SU-DHL-6 (cell line): ENCODE measurements around the gene MOB1A.

Source experiments
- H2AFZ ChIP-seq: fragments of 200-600 bp; sonication (generic); 2 replicates; pipeline ENCODE4 v1.6.1; 2014; ENCODE audit warnings: low read depth, mild to moderate bottlenecking, moderate library complexity, mixed read lengths, antibody characterized with exemption, low read length; ENCODE audit not compliant: severe bottlenecking
- H3F3A ChIP-seq: fragments of 200-600 bp; shearing (Covaris generic); 2 replicates; pipeline ENCODE4 v1.6.0; 2016; ENCODE audit warnings: antibody characterized with exemption, mild to moderate bottlenecking; ENCODE audit not compliant: insufficient read depth
- H3K27ac ChIP-seq: fragments of 200-600 bp; sonication (generic); 2 replicates; pipeline ENCODE4 v1.5.1; 2016; ENCODE audit warnings: low read depth, mild to moderate bottlenecking, low read length, moderate library complexity, mixed read lengths
- H3K27me3 ChIP-seq: fragments of 200-600 bp; sonication (generic), shearing (Covaris generic); 2 replicates; pipeline ENCODE4 v1.6.0; 2014; ENCODE audit warnings: mild to moderate bottlenecking, low read length
- H3K36me3 ChIP-seq: fragments of 200-600 bp; sonication (generic); 2 replicates; pipeline ENCODE4 v1.6.1; 2014; ENCODE audit warnings: mild to moderate bottlenecking, low read length, mixed read lengths
- H3K4me2 ChIP-seq: fragments of 300-600, 200-600 bp; shearing (Covaris generic), sonication (generic); 2 replicates; pipeline ENCODE4 v1.6.0; 2014; ENCODE audit warnings: low read length, low read depth, mild to moderate bottlenecking; ENCODE audit not compliant: poor library complexity, severe bottlenecking
- H3K4me3 ChIP-seq: fragments of 200-600 bp; sonication (generic); 2 replicates; pipeline ENCODE4 v1.5.1; 2014; ENCODE audit warnings: antibody characterized with exemption, low read length, mild to moderate bottlenecking, mixed read lengths; ENCODE audit not compliant: insufficient read depth, poor library complexity, severe bottlenecking
- H3K79me2 ChIP-seq: fragments of 200-600 bp; sonication (generic); 2 replicates; pipeline ENCODE4 v1.6.1; 2014; ENCODE audit warnings: mild to moderate bottlenecking, low read length, moderate library complexity; ENCODE audit not compliant: insufficient read depth
- H3K9ac ChIP-seq: fragments of 200-600 bp; sonication (generic); 2 replicates; pipeline ENCODE4 v1.7.0; 2014; ENCODE audit warnings: mild to moderate bottlenecking, low read length
- H3K9me2 ChIP-seq: fragments of 200-600 bp; sonication (generic); replicated peaks from 2 replicates; pipeline ENCODE4 v1.6.1; 2014; ENCODE audit warnings: low read length; ENCODE audit not compliant: insufficient read depth
- H3K9me3 ChIP-seq: fragments of 200-600 bp; sonication (generic); 2 replicates; pipeline ENCODE4 v1.6.1; 2014; ENCODE audit warnings: low read length, mixed read lengths; ENCODE audit not compliant: insufficient read depth
- H4K20me1 ChIP-seq: fragments of 200-600 bp; sonication (generic); 2 replicates; pipeline ENCODE4 v1.6.1; 2014; ENCODE audit warnings: low read depth, mild to moderate bottlenecking, antibody characterized with exemption, low read length, moderate library complexity, mixed read lengths
- EZH2phosphoT487 ChIP-seq: fragments of 200-600 bp; sonication (generic), shearing (Covaris generic); conservative IDR thresholded peaks from 2 replicates; pipeline ENCODE4 v1.6.1; 2018; ENCODE audit warnings: mild to moderate bottlenecking, antibody characterized with exemption, low read length, moderate library complexity, mixed read lengths
- TF ChIP-seq, protein P1 (sequence below): fragments of 200-600 bp; sonication (generic); IDR thresholded peaks from one replicate; pipeline ENCODE4 v1.5.1; 2017; ENCODE audit warnings: antibody characterized with exemption, mild to moderate bottlenecking, low read length, moderate library complexity; ENCODE audit not compliant: insufficient read depth, poor library complexity, severe bottlenecking

Gene MOB1A

DNA sequence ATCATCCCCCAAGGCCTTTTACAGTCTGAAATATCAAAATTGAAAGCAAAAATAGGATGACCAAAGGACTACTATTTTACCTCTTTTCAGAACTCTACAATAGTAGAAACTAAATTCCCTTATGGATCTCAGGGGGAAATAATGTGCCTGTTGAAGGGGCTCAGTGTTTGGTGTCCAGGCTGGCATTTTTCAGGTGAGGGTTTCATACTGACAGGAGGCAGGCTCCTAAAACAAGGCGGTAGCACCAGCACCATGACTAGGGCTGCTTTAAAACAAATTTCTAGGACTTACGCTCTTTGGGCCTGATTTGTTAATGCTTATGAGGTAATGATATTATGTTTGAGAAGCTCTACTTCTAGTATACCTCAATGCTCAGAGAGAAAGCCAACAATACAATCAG, 25.7 kb downstream of the MOB1A start:
- Histone ChIP-seq H3K36me3 (peaks cover 46% of the 10 kb centered on the region), H3K9me2 (no peaks in the 10 kb centered on the region), H3K27me3 (no peaks in the 10 kb centered on the region), H3K9ac (no peak overlapping the region), H4K20me1 (no peaks in the 10 kb centered on the region), H3K79me2 (peaks cover 5% of the 10 kb centered on the region; the same call in 1 of the 2 replicates), H2AFZ (no peak overlapping the region), H3K9me3 (no peaks in the 10 kb centered on the region), H3K27ac (no peak overlapping the region), H3K4me2 (no peak overlapping the region), H3F3A (peaks cover 80% of the 10 kb centered on the region), H3K4me3 (no peak overlapping the region)
- TF ChIP-seq, protein P1, sequence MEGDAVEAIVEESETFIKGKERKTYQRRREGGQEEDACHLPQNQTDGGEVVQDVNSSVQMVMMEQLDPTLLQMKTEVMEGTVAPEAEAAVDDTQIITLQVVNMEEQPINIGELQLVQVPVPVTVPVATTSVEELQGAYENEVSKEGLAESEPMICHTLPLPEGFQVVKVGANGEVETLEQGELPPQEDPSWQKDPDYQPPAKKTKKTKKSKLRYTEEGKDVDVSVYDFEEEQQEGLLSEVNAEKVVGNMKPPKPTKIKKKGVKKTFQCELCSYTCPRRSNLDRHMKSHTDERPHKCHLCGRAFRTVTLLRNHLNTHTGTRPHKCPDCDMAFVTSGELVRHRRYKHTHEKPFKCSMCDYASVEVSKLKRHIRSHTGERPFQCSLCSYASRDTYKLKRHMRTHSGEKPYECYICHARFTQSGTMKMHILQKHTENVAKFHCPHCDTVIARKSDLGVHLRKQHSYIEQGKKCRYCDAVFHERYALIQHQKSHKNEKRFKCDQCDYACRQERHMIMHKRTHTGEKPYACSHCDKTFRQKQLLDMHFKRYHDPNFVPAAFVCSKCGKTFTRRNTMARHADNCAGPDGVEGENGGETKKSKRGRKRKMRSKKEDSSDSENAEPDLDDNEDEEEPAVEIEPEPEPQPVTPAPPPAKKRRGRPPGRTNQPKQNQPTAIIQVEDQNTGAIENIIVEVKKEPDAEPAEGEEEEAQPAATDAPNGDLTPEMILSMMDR = no peak
- no peak for TF ChIP-seq EZH2phosphoT487

DNA sequence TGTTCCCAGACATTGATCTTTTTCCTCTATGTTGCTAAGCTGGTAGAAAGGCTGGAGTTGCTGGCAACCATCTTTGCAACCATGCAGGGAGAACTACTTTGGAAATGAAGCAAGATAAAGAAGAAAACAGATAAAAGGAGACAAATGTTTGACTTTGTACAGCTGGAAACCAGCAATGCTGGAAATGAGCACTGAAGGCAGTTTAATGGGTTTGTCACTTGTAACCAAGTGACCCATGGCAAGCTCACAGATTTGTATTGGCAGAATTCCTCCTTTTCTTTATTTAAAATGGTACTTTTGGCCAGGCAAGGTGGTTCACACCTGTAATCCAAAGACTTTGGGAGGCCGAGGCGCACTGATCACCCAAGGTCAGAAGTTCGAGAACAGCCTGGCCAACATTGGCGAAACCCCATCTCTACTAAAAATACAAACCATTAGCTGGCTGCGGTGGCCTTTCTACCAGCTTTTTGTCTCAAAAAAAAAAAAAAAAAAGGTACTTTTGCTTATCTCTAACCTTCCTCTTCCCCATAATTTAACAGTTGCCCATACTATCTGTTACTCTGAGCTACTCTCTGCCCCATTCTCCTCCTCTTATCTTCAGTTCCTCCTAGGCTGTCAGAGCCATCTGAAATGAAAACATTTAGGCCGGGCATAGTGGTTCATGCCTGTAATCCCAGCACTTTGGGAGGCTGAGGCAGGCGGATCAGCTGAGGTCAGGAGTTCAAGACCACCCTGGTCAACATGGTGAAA, 28.9 kb downstream of the MOB1A start:
- H3K79me2 ChIP-seq = peaks cover 9% of the 10 kb centered on the region
- no peaks in the 10 kb centered on the region for H4K20me1 ChIP-seq
- H3K9ac ChIP-seq = no peak overlapping the region
- no peak overlapping the region for H3K4me2 ChIP-seq
- peak overlapping the region; percentile 9; the same call in 1 of the 2 replicates for H3K27ac ChIP-seq
- peaks cover 18% of the 10 kb centered on the region; the same call in 1 of the 2 replicates for H3K36me3 ChIP-seq
- peaks cover 56% of the 10 kb centered on the region for H3F3A ChIP-seq
- no peak overlapping the region for H3K4me3 ChIP-seq
- H3K27me3 ChIP-seq = no peaks in the 10 kb centered on the region
- no peaks in the 10 kb centered on the region for H3K9me2 ChIP-seq
- no peaks in the 10 kb centered on the region for H3K9me3 ChIP-seq
- TF ChIP-seq EZH2phosphoT487 = no peak
- TF ChIP-seq, protein P1 = no peak
- no peak overlapping the region for H2AFZ ChIP-seq

GRCh38 chr2:74149247-74149525, 29.5 kb downstream of the MOB1A start:
- Histone ChIP-seq H3K27me3 (no peaks in the 10 kb centered on the region), H3K4me2 (no peak overlapping the region), H4K20me1 (no peaks in the 10 kb centered on the region), H3K9me2 (no peaks in the 10 kb centered on the region), H3K79me2 (peaks cover 9% of the 10 kb centered on the region), H3K4me3 (no peak overlapping the region), H3K27ac (peak overlapping the region; percentile 9; the same call in 1 of the 2 replicates), H3K9me3 (no peaks in the 10 kb centered on the region), H3K36me3 (peaks cover 12% of the 10 kb centered on the region; the same call in 1 of the 2 replicates), H3F3A (peaks cover 51% of the 10 kb centered on the region), H2AFZ (no peak overlapping the region), H3K9ac (no peak overlapping the region)
- TF ChIP-seq, protein P1 = no peak
- no peak for TF ChIP-seq EZH2phosphoT487
